GM23248 (cell line): ENCODE data around the gene GOSR1.

ENCODE experiments used
- EZH2 ChIP-seq: fragments of 200-600 bp; sonication (generic); IDR thresholded peaks from 2 replicates; pipeline ENCODE4 v1.6.1; 2018; ENCODE audit warnings: antibody characterized with exemption, mild to moderate bottlenecking; ENCODE audit not compliant: insufficient read depth, poor library complexity, severe bottlenecking
- EZH2phosphoT487 ChIP-seq: fragments of 200-600 bp; sonication (generic); IDR thresholded peaks from 2 replicates; pipeline ENCODE4 v1.6.1; 2018; ENCODE audit warnings: antibody characterized with exemption, moderate library complexity, mild to moderate bottlenecking, low read depth; ENCODE audit not compliant: insufficient read depth

DNA sequence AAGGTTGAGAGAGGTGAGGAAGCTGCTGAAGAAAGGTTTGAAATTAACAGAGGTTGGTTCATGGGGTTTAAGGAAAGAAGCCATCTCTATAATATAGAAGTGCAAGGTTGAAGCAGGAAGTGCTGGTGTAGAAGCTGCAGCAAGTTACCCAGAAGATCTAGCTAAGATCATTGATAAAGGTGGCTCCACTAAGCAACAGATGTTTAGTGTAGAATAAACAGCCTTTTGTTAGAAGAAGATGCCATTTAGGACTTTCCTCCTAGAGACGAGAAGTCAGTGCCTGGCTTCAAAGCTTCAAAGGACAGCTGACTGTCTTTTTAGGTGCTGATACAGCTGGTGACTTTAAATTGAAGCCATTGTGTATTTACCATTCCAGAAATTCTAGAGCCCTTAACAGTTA lies 29.3 kb downstream of the GOSR1 start:
- TF ChIP-seq EZH2 = no peak
- TF ChIP-seq EZH2phosphoT487 = no peak
